GM10847 (cell line): ENCODE results near the gene EPHA2.

ENCODE experiments used
- POLR2A ChIP-seq: IDR thresholded peaks from 2 replicates; pipeline ENCODE4 v1.6.1; 2011; ENCODE audit not compliant: insufficient read length; ENCODE audit errors: extremely low read depth

EPHA2 gene

GRCh38 chr1:16091296-16091695 is 64.6 kb downstream of the EPHA2 start:
- no peak for TF ChIP-seq POLR2A

GRCh38 chr1:16090076-16090826 is 65.6 kb downstream of the EPHA2 start:
- no peak for TF ChIP-seq POLR2A

GRCh38 chr1:16088996-16089395 is 66.9 kb downstream of the EPHA2 start:
- TF ChIP-seq POLR2A: no peak

- TF ChIP-seq POLR2A: no peak
Measured at GRCh38 chr1:16088351-16088911, 67.4 kb downstream of the EPHA2 start.

GRCh38 chr1:16087733-16088132 is 68.1 kb downstream of the EPHA2 start:
- no peak for TF ChIP-seq POLR2A

GRCh38 chr1:16085522-16085921 is 70.3 kb downstream of the EPHA2 start:
- no peak for TF ChIP-seq POLR2A

- TF ChIP-seq POLR2A: no peak
Measured at GRCh38 chr1:16083486-16083885, 72.4 kb downstream of the EPHA2 start.

- TF ChIP-seq POLR2A: no peak
Measured at GRCh38 chr1:16082283-16083038, 73.4 kb downstream of the EPHA2 start.

- TF ChIP-seq POLR2A: no peak
Measured at GRCh38 chr1:16081636-16082035, 74.2 kb downstream of the EPHA2 start.

- TF ChIP-seq POLR2A: no peak
Measured at GRCh38 chr1:16080422-16081150, 75.3 kb downstream of the EPHA2 start.

- TF ChIP-seq POLR2A: no peak
Measured at GRCh38 chr1:16078925-16079656, 76.8 kb downstream of the EPHA2 start.

- TF ChIP-seq POLR2A: no peak
Measured at GRCh38 chr1:16077406-16078245, 78.2 kb downstream of the EPHA2 start.

- no peak for TF ChIP-seq POLR2A
Measured at GRCh38 chr1:16076865-16077238, 79.0 kb downstream of the EPHA2 start.

- no peak for TF ChIP-seq POLR2A
Measured at GRCh38 chr1:16076031-16076864, 79.6 kb downstream of the EPHA2 start.
